NCI-H2227 (cell line): Measurements from ENCODE around the gene TMEM168.
A peak's percentile ranks its signal among the peaks of the same experiment; 100 is the strongest.
"Not testable (repeated sequence)": the region's sequence is repeated elsewhere in the genome, so short reads cannot be mapped to it uniquely, and the experiment has no call there.

Source experiments
- DNase-seq: peaks from one replicate; lab custom pipeline; 2025; ENCODE audit not compliant: unreplicated experiment; lab: John Stamatoyannopoulos, UW

Gene TMEM168

DNA sequence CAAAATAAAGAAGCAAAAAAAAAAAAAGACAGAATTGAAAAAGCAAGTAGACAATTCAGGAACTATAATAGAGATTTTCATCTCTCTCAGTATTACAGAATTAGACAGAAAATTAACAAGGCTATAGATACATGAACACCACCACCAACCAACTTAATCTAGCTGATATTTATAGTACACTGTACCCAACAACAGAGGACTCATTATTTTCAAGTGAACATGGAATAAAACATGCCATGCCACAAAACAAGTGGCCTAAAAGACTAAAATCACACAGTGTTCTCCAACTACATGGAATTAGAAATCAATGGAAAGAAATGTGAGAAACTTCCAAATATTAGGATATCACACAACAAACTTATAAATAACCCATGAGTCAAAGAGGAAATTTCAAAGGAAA, 9.1 kb downstream of the TMEM168 start:
- no peak for DNase-seq

DNA sequence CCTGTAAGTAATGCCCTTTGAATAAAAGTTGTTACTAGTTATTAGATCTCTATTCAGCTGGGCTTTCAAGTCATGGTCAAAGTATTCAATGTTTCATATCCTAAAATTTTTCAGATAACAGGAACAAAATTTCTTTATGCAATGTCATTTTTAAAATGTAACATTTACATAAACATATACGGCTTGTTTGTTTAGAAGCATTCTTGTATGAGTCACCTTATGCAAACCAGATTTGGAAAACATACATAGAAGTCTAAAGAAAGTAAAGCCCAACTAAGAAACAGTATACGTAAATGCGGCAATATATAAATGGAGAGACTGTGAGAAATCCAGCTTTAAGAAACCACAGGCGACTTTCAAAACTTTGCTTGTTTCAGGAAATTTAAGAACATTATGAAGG, 10.5 kb downstream of the TMEM168 start:
- no peak for DNase-seq

DNA sequence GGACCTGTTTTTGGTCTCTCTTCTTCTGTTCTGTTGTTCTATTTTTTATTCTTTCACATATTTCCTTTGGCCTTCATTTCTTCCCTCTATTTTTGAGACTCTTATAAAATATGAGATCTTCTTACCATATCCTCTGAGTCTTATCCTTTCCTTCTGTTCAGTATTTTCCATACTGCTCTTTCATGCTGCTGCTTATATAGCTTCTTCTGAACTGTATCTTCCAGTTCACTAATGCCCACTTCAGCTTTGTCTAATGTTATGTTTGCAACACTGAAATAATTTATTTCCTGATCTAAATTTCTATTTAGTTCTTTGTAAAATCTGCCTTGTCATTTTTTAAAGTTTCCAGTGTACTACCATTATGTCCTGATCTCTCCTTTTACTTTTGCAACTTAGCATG, 12.8 kb downstream of the TMEM168 start:
- DNase-seq = no peak

DNA sequence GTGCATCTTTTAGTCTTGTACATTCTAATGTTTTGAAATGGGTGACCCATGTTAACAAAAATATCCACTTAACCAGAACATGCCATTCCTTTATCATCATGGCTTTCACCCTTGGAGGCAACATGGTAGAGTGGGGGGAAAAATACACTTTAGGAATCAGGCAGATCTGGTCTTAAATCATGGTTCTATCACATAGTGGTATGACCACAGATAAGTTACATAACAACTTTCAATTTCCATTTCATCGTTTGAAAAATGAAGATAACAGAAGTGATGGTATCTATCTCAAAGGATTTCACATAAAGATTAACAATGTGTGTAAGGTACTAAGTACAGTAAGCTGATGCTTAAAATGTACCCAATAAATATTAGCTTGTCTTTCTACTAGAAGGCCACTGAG, 19.0 kb downstream of the TMEM168 start:
- DNase-seq = no peak

DNA sequence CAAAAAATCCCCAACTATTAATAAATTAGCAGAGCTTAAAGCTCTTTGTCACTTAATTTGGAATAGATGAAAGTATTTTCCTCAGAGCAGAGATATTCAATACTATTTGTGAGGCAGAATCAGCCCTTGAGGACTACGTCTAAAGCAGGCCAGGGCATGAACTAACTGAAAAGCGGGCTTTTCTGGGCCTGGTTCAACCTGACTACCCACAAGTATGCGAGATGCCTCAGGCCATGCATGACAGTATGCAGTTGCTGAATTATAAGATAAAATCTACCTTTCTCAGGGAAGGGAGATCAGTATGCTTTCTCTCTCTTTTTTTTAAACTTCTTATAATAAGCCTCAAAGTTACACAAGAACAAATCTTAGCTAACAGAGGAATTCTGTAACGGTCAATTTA, 20.1 kb downstream of the TMEM168 start:
- DNase-seq = no peak

DNA sequence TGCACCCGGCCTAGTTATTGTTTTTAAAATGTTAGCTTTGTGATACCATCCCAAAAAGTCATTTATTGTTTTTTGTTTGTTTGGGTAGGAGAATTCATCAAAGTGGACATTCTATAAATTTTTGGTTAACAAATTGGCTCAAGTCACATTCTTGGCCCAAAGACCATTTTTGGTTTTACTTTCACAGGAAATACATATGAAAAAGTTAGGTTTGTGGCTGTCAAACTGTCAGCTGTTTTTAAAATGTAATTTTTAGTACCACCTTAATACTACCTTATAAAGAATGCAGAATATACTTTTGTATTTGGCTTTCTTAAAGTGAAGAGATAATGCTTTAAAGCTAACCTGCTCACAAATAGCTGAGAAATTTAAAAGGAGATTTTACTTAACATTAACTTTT, 25.1 kb downstream of the TMEM168 start:
- DNase-seq = no peak

DNA sequence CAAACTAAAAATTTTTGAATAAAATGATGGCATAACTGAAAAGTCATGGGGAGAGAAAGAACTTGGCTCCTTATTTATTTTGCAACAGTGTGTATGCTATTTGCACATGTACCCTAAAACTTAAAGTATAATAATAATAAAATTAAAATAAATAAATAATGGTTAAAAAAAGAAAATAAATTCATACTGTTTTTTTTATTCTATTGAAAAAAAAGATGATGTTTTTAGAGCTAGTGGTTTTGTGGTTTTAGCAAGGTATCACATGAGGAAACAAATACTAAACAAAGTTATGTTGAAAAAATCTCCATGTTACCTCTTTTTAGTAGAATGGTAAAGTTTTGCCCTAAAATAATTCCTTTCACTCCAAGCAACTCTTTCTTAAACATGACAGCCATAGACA, 26.2 kb downstream of the TMEM168 start:
- no peak for DNase-seq

DNA sequence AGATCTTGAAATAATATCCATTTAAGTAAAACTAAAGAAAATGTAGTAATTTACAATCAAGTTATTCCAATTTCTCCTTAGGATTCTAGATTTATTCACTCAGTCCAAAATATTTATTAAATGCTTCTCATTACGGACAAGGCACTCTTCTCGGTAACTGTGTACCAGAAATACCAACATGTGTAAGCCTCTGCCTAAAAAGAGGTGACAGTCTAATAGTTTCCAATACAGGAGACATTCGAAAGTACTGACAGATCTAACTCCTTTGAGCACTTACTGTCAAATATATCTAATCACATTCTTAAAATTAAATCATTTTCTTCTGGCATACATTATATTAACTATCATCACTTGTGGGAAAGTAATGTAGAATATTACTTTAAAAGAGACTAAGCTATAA, 26.9 kb downstream of the TMEM168 start:
- DNase-seq = no peak

DNA sequence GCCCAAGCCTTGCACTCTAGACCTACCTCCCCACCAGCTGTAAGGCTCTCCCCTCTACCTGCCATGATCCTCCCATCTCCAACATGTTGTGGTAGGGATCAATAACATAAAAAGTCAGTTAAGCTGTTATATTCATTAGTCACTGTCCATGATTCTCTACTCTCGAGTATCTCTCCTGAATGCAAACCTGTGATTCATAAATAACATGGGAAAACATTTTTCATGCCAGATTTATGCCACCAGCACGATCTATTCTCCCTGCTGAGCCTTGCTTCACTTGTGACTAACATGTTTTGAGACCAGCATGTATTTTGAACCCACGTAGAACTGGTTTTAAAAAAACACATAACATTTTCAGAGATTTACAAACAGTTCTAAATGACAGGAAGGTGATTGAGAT, 30.3 kb downstream of the TMEM168 start:
- no peak for DNase-seq

DNA sequence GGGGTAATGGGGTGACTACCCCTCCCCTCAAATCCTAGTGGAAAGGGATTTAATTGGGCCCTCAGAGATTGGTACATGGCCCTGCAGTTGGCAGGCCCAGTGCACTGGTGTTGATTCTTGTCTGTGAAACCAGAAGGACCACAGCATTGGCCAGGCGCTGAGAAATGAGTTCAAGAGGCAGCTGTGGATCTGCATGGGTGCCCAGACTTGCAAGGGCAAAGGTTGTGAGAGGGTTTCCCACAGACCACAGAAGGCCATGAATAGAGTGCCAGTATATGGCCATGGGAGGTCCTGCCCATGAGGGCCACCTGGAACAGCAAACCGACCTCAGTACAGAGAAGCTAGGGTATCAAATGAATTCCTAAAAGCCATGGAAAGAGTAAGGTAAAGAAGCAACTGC, 32.9 kb downstream of the TMEM168 start:
- DNase-seq = no peak

DNA sequence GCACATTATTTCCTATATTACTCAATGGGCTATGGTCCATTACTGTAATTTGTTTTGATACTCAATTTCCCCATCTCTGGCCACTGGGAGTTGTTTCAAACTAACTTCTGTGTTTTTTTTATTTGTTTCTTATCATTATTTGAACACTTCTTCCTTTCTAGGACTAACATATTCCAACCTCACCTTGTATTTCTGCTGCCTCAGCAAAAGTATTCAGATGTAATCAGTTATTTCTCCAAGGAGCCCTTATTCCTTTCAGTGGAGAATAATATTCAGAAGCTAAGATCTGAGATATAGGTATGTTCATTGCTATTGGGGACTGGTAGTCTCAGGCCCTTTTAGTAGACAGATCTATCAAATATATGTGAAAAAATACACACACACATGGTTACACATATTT, 36.9 kb downstream of the TMEM168 start:
- DNase-seq = no peak

DNA sequence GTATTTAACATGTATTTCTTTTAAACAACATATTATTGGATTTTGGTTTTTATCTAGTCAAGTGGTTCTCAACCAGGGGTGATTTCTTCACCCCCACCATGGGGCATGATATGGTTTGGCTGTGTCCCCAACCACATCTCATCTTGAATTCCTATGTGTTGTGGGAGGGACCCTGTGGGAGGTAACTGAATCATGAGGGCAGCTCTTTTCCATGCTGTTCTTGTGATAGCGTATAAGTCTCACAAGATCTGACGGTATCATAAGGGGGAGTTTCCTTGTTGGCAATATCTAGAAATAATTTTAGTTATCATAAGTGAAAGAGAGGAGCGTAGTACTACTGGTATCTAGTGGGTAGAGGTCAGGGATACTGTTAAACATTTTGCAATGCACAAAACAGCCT, 37.6 kb downstream of the TMEM168 start:
- DNase-seq = no peak

DNA sequence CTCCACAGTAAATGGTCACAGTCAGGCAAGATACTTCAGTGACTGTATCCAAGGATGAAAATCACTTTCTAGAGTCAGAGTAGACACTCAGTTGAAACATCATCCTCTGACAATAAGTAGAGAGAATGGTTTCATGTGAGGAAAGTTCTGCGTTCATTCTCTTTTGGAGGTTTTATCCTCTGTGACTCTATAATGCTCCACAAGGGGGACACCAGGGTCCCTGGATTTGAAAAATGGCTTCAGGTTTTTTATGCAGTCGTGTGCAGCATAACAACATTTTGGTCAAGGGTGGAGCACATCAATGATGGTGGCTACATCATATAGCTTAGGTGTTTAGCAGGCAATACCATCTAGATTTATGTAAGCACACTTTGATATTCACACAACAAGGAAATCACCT, 40.4 kb downstream of the TMEM168 start:
- DNase-seq = peak; percentile 7

DNA sequence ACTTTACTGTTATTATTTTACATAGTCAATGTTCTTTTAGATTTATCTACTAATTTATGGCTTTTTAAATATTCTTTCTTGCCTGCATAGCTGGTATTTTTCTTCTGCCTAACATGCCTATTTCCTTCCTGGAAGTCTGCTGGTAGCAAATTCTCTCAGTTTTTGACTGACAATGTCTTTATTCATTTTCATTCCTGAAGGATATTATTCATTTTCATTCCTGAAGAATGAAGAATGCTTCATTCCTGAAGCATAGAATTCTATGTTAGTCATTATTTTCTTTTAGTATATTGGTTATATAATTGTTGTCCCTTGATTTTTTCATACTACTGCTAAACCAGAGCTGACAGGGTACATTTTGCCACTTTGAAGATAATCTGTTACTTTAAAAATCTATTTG, 41.8 kb downstream of the TMEM168 start:
- no peak for DNase-seq

DNA sequence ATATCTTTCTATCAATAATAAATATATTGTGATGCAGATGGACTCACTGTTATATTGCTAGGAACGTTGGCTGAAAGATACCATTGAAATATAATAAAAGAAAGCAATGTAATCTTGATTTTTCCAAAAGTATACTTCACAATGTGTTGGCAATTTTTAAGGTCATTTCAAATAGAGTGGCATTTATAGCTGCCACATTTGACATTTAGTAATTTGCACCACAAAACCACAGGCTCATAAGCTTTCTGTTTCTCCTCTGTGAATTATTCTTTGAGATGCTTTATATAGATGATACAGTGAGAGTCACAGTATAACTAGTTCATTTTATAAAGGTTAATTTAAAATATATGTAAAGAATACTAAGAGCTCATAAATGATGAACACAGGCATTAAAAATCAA, 44.6 kb downstream of the TMEM168 start:
- DNase-seq = no peak

DNA sequence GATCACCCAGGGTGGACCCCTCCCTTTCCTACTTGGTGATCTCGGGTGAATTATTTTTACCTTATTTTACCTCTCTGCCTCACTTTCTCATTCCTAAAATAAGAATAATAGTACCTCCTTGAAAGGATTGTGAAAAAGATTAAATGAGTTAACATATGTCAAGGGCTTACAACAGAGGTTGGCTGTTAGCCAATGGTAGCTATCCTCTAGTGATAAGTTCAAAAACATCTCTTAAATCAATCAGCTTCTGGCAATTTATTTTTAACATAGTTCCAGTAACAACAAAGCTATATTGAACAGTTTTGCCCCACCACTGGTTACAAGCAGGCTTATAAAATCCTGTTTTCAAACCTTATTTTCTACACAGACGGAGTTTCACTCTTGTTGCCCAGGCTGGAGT, 45.4 kb downstream of the TMEM168 start:
- no peak for DNase-seq

DNA sequence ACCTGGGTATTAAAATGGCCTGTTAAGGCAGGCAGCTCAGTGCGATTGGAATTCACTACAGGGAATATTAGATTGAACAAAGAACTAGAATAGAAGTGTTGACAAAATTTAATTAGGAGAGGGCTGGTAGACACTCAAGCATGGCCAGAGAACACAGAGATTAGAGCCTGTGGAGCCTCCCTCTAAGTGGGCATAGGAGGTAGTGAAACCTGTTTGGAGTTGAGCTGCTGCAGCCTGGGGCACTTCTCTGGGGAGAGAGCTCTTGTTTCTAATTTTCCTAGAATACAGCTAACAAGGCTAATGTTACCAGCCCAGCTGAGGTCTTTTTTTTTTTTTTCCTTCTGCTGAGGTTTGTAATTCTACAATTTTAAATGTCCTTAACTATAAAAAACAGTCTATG, 46.4 kb downstream of the TMEM168 start:
- no peak for DNase-seq

DNA sequence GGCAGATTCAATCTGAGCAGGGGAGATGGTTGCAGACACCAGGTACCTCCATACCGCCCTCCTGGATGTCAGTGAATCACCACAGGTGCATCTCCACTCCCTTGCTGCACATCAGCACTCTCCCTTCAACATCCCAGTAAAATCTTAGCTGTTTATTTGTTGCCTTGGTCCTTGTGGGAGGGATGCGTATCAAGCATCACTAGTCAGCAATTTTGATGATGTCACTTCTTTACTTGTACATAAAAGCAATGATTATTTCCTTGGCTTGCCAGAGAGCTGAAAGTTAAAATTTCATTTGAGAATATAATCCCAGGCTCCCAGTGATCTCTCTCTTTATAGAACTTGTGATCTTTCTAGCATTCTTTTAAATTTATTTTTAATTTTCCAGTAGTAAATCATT, 49.5 kb downstream of the TMEM168 start:
- no peak for DNase-seq

DNA sequence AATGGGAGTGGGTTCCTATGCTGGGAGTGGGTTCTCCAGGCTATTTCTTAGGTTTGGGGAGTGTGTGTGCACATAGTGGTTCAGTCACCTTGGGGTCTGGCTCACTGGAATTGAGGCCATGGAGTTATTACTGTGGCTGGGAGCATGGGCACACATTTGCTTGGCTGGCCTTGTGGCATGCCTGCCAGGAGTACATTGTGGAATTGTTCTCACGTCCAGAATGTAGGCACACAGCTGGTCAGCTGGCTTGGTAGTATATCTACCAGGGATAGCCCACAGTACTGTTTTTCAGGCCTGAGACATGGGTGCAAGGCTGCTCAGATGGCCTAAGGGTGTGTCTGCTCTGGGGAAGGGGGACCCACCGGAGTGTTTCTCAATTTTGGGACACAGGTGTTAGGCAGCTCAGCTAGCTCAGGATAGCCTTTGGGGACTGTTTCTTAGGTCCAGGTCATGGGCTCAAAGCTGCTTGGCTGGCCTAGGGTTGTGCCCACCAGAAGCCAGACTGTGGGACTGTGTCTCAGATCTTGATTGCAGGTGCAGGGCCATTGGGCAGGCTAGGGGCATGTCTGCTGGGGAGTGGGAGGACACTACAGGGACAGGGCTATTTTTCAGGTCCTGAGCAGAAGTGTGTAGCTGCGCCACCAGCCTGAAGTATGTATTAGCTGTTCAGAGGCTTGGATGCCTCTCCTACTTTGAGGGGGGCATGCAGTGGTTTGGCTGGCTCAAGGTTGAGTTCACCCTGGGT, 50.6 kb downstream of the TMEM168 start:
- no peak for DNase-seq

DNA sequence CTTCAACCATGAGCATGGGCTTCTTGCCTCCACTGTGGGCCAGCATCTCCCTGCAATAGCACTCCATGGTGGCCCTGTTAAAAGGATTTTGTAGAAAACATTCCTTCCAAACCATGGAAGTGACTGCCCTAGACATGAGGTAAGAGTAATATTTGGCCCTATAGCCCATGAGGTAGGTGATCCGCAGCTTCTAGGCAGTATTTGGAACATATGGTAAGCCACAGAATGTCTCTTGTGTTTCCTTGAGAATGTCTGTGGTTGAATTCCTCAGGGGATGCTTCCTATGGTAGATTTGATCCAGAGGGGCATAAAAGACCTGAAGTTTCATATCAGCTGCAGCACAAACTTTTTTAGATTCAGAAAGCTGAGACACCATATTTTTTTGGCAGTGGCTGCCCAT, 54.9 kb downstream of the TMEM168 start:
- DNase-seq = no peak

DNA sequence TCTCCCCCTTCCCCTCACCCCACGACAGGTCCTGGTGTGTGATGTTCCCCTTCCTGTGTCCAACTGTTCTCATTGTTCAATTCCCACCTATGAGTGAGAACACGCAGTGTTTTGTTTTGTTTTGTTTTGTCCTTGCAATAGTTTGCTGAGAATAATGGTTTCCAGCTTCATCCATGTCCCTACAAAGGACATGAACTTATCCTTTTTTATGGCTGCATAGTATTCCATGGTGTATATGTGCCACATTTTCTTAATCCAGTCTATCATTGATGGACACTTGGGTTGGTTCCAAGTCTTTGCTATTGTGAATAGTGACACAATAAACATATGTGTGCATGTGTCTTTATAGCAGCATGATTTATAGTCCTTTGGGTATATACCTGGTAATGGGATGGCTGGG, 58.9 kb downstream of the TMEM168 start:
- not testable (repeated sequence) for DNase-seq

DNA sequence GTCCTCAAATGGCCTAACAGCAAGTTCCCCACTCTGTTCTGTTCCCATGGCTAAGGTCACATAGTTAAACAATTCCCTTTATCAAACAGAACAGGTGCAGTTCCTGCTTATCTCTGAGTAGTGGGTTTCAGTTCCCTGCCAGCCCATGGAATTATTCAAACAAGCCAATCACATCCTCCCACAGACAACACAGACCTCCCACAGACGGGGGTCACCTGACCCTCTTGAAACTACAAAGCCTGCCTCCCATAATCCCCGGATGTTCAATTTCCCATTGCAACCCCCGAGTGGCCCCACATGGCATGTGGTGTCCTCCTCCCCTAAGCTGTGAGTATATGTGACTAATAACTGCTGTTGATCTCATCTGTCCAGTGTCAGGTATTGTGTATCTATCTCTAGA, 64.1 kb downstream of the TMEM168 start:
- no peak for DNase-seq

DNA sequence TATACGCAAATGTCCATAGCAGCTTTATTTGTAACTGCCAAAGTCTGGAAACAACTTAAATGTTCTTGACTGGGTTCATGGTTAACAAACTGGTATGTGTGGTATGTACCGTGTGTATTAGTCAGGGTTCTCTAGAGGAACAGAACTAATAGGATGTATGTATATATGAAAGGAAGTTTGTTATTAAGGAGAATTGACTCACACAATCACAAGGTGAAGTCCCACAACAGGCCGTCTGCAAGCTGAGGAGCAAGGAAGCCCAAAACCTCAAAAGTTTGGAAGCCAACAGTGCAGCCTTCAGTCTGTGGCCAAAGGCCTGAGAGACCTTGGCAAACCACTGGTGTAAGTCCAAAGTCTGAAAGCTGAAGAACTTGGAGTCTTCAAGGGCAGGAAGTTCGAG, 66.8 kb downstream of the TMEM168 start:
- no peak for DNase-seq

DNA sequence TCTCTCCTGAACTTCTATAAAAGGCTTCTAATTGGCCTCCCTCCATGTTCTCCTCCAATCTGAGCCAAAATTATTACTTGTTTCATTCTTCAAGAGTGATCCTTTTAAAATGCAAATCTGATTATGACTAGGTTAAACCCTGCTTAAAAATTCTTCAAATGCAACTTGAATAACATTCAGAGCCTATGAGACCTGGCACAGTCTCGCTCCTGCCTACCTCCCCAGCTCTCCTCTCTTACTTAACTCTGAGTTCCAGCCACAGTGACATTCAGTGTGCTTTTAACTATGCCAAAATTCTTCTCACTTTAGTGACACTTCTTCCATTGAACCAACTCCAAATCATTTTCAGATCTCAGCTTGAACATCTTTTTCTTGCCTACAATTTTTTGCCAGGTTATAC, 68.8 kb downstream of the TMEM168 start:
- DNase-seq = no peak
